ENCODE measurements around the gene ANKRD66. TPM values are rescaled to one million over a fixed set of nuclear protein-coding genes. Genes with fewer than 3 reads are reported as not detected.
"Not testable (repeated sequence)": the region's sequence is repeated elsewhere in the genome, so short reads cannot be mapped to it uniquely, and the experiment has no call there.

ANKRD66 gene
- total and polyA plus RNA-seq, 3 experiments from 2014 or later: not detected

GRCh38 chr6:46758960-46759753 is 12.4 kb downstream of the ANKRD66 start:
- Histone ChIP-seq H3K4me1 (ENCODE audit: insufficient read depth, low read length) (no peaks in the 10 kb centered on the region), H3K9me3 (ENCODE audit: low read length) (no peaks in the 10 kb centered on the region), H3K36me3 (ENCODE audit: insufficient read depth, low read length) (no peaks in the 10 kb centered on the region), H3K27me3 (ENCODE audit: insufficient read depth, low read length, poor library complexity, severe bottlenecking) (no peaks in the 10 kb centered on the region), H3K4me3 (ENCODE audit: low read length) (no peak overlapping the region), H3K27ac (ENCODE audit: low read depth, low read length) (no peak overlapping the region)
- ChIA-PET POLR2A (no interaction called here), CTCF (no interaction called here)
- H3K4me1 Mint-ChIP-seq: no peaks in the 10 kb centered on the region
- H3K4me3 Mint-ChIP-seq: no peak overlapping the region
- no peaks in the 10 kb centered on the region for H3K36me3 Mint-ChIP-seq
- no peak for DNase-seq
- no peak overlapping the region for H3K27ac Mint-ChIP-seq
- H3K27me3 Mint-ChIP-seq: peaks cover 10 to 27% of the 10 kb centered on the region in 2 donors
- peaks cover 0 to 5% (median 2%) of the 10 kb centered on the region in 5 donors for H3K9me3 Mint-ChIP-seq

- POLR2A ChIA-PET: no interaction called here
- H3K27ac Mint-ChIP-seq: no peak overlapping the region
- no peaks in the 10 kb centered on the region for H3K9me3 ChIP-seq (ENCODE audit: low read length)
These were observed 14.2 kb downstream of the ANKRD66 start for GRCh38 chr6:46760925-46761324.

GRCh38 chr6:46763466-46763865 is 16.7 kb downstream of the ANKRD66 start:
- H3K4me1 Mint-ChIP-seq: no peaks in the 10 kb centered on the region
- H3K27ac ChIP-seq (ENCODE audit: low read depth, low read length): no peak overlapping the region
- H3K9me3 ChIP-seq (ENCODE audit: low read length): no peaks in the 10 kb centered on the region
- H3K27me3 ChIP-seq (ENCODE audit: insufficient read depth, low read length, poor library complexity, severe bottlenecking): no peaks in the 10 kb centered on the region
- H3K4me3 Mint-ChIP-seq: no peak overlapping the region
- no peak overlapping the region for H3K4me3 ChIP-seq (ENCODE audit: low read length)
- H3K36me3 ChIP-seq (ENCODE audit: insufficient read depth, low read length): no peaks in the 10 kb centered on the region
- H3K27me3 Mint-ChIP-seq: peaks cover 13 to 31% of the 10 kb centered on the region in 2 donors
- H3K4me1 ChIP-seq (ENCODE audit: insufficient read depth, low read length): no peaks in the 10 kb centered on the region
- peaks cover 2 to 10% (median 3%) of the 10 kb centered on the region in 5 donors for H3K9me3 Mint-ChIP-seq
- POLR2A ChIA-PET: no interaction called here
- no peaks in the 10 kb centered on the region for H3K36me3 Mint-ChIP-seq
- CTCF ChIA-PET: no interaction called here
- H3K27ac Mint-ChIP-seq: no peak overlapping the region
- DNase-seq: no peak

More at GRCh38 chr6:46760925-46761324, 14.2 kb downstream of the ANKRD66 start:
- H3K27me3 ChIP-seq (ENCODE audit: insufficient read depth, low read length, poor library complexity, severe bottlenecking): no peaks in the 10 kb centered on the region
- Mint-ChIP-seq H3K4me1 (no peaks in the 10 kb centered on the region), H3K27me3 (peaks cover 11 to 31% of the 10 kb centered on the region in 2 donors), H3K9me3 (peaks cover 0 to 9% (median 2%) of the 10 kb centered on the region in 5 donors), H3K36me3 (no peaks in the 10 kb centered on the region), H3K4me3 (no peak overlapping the region)
- no peaks in the 10 kb centered on the region for H3K36me3 ChIP-seq (ENCODE audit: insufficient read depth, low read length)
- no peak overlapping the region for H3K27ac ChIP-seq (ENCODE audit: low read depth, low read length)
- H3K4me1 ChIP-seq (ENCODE audit: insufficient read depth, low read length): no peaks in the 10 kb centered on the region
- CTCF ChIA-PET: no interaction called here
- DNase-seq: no peak
- no peak overlapping the region for H3K4me3 ChIP-seq (ENCODE audit: low read length)

GRCh38 chr6:46764280-46764679 is 17.5 kb downstream of the ANKRD66 start:
- H3K27ac ChIP-seq (ENCODE audit: low read depth, low read length); H3K27ac Mint-ChIP-seq; H3K4me3 Mint-ChIP-seq; H3K4me3 ChIP-seq (ENCODE audit: low read length); H3K9me3 Mint-ChIP-seq; H3K36me3 ChIP-seq (ENCODE audit: insufficient read depth, low read length); H3K9me3 ChIP-seq (ENCODE audit: low read length); H3K4me1 ChIP-seq (ENCODE audit: insufficient read depth, low read length); H3K27me3 ChIP-seq (ENCODE audit: insufficient read depth, low read length, poor library complexity, severe bottlenecking); H3K36me3 Mint-ChIP-seq; DNase-seq; CTCF ChIA-PET; H3K4me1 Mint-ChIP-seq; POLR2A ChIA-PET: not testable (repeated sequence)
- peaks cover 9 to 36% of the 10 kb centered on the region in 2 donors for H3K27me3 Mint-ChIP-seq

- CTCF ChIA-PET: no interaction called here
- H3K4me3 Mint-ChIP-seq: no peak overlapping the region
- POLR2A ChIA-PET: no interaction called here
- Histone ChIP-seq H3K9me3 (ENCODE audit: low read length) (no peaks in the 10 kb centered on the region), H3K27me3 (ENCODE audit: insufficient read depth, low read length, poor library complexity, severe bottlenecking) (no peaks in the 10 kb centered on the region), H3K4me1 (ENCODE audit: insufficient read depth, low read length) (no peaks in the 10 kb centered on the region), H3K4me3 (ENCODE audit: low read length) (no peak overlapping the region), H3K27ac (ENCODE audit: low read depth, low read length) (no peak overlapping the region), H3K36me3 (ENCODE audit: insufficient read depth, low read length) (no peaks in the 10 kb centered on the region)
- peaks cover 2 to 10% (median 3%) of the 10 kb centered on the region in 5 donors for H3K9me3 Mint-ChIP-seq
- no peak for DNase-seq
- H3K4me1 Mint-ChIP-seq: no peaks in the 10 kb centered on the region
- H3K27me3 Mint-ChIP-seq: peaks cover 7 to 31% of the 10 kb centered on the region in 2 donors
- H3K27ac Mint-ChIP-seq: no peak overlapping the region
- H3K36me3 Mint-ChIP-seq: no peaks in the 10 kb centered on the region
These were observed 18.2 kb downstream of the ANKRD66 start for GRCh38 chr6:46764961-46765360.

- no peaks in the 10 kb centered on the region for H3K27me3 ChIP-seq (ENCODE audit: insufficient read depth, low read length, poor library complexity, severe bottlenecking)
- no peaks in the 10 kb centered on the region for H3K9me3 ChIP-seq (ENCODE audit: low read length)
- H3K4me1 ChIP-seq (ENCODE audit: insufficient read depth, low read length): no peaks in the 10 kb centered on the region
- Mint-ChIP-seq H3K27me3 (peaks cover 2 to 9% of the 10 kb centered on the region in 2 donors), H3K36me3 (no peaks in the 10 kb centered on the region), H3K4me3 (no peak overlapping the region), H3K4me1 (no peaks in the 10 kb centered on the region), H3K9me3 (peaks cover 0 to 5% (median 0%) of the 10 kb centered on the region in 5 donors), H3K27ac (no peak overlapping the region)
- no peak overlapping the region for H3K27ac ChIP-seq (ENCODE audit: low read depth, low read length)
- POLR2A ChIA-PET: no interaction called here
- CTCF ChIA-PET: no interaction called here
- no peak overlapping the region for H3K4me3 ChIP-seq (ENCODE audit: low read length)
- no peak for DNase-seq
- no peaks in the 10 kb centered on the region for H3K36me3 ChIP-seq (ENCODE audit: insufficient read depth, low read length)
These were observed 25.3 kb downstream of the ANKRD66 start for GRCh38 chr6:46772016-46772415.

- Histone ChIP-seq H3K27ac (ENCODE audit: low read depth, low read length) (no peak overlapping the region), H3K36me3 (ENCODE audit: insufficient read depth, low read length) (no peaks in the 10 kb centered on the region), H3K27me3 (ENCODE audit: insufficient read depth, low read length, poor library complexity, severe bottlenecking) (no peaks in the 10 kb centered on the region), H3K4me1 (ENCODE audit: insufficient read depth, low read length) (no peaks in the 10 kb centered on the region), H3K9me3 (ENCODE audit: low read length) (no peaks in the 10 kb centered on the region), H3K4me3 (ENCODE audit: low read length) (no peak overlapping the region)
- Mint-ChIP-seq H3K27me3 (peaks cover 2 to 9% of the 10 kb centered on the region in 2 donors), H3K4me1 (no peaks in the 10 kb centered on the region), H3K4me3 (no peak overlapping the region), H3K36me3 (no peaks in the 10 kb centered on the region), H3K27ac (no peak overlapping the region), H3K9me3 (peaks cover 0 to 3% (median 0%) of the 10 kb centered on the region in 5 donors)
- CTCF ChIA-PET: no interaction called here
- DNase-seq: no peak
- POLR2A ChIA-PET: no interaction called here
These were observed 26.0 kb downstream of the ANKRD66 start for GRCh38 chr6:46772762-46773161.

GRCh38 chr6:46773201-46773855 is 26.6 kb downstream of the ANKRD66 start:
- no peaks in the 10 kb centered on the region for H3K36me3 ChIP-seq (ENCODE audit: insufficient read depth, low read length)
- no peak overlapping the region for H3K27ac ChIP-seq (ENCODE audit: low read depth, low read length)
- ChIA-PET CTCF (no interaction called here), POLR2A (no interaction called here)
- Mint-ChIP-seq H3K27me3 (peaks cover 1 to 9% of the 10 kb centered on the region in 2 donors), H3K4me1 (no peaks in the 10 kb centered on the region), H3K4me3 (no peak overlapping the region), H3K27ac (no peak overlapping the region), H3K36me3 (no peaks in the 10 kb centered on the region), H3K9me3 (peaks cover 0 to 2% (median 0%) of the 10 kb centered on the region in 5 donors)
- no peaks in the 10 kb centered on the region for H3K4me1 ChIP-seq (ENCODE audit: insufficient read depth, low read length)
- H3K4me3 ChIP-seq (ENCODE audit: low read length): no peak overlapping the region
- H3K27me3 ChIP-seq (ENCODE audit: insufficient read depth, low read length, poor library complexity, severe bottlenecking): no peaks in the 10 kb centered on the region
- no peaks in the 10 kb centered on the region for H3K9me3 ChIP-seq (ENCODE audit: low read length)
- DNase-seq: no peak
